Esophagus muscularis mucosa (tissue), 4 donors: ENCODE data around the gene UBE2G1. TPM values are rescaled to one million over a fixed set of nuclear protein-coding genes. Genes with fewer than 3 reads are reported as not detected.
A peak's percentile ranks its signal among the peaks of the same experiment; 100 is the strongest.

Experiments
- DNase-seq: peaks from one replicate; pipeline ENCODE4 v3.0.0-alpha.2; 2017; ENCODE audit errors: extremely low spot score
- H3K27ac ChIP-seq, 4 donors: fragments of 200-600 bp; sonication (generic); replicated peaks in 1 of 4; 1 replicate in 3 of 4; 2 replicates in 1 of 4; pipeline ENCODE4 v1.5.1; 2016 to 2019; ENCODE audit warnings: mild to moderate bottlenecking in 1 of 4
- H3K27me3 ChIP-seq, 4 donors: fragments of 200-600 bp; sonication (generic); one replicate each; pipeline versions ENCODE4 v1.5.1 to v1.6.0; 2016 to 2019
- H3K36me3 ChIP-seq, 4 donors: fragments of 200-600 bp; sonication (generic); one replicate each; pipeline ENCODE4 v1.5.1; 2016 to 2019
- H3K4me1 ChIP-seq, 4 donors: fragments of 200-600 bp; sonication (generic); one replicate each; pipeline ENCODE4 v1.5.1; 2016 to 2019
- H3K4me3 ChIP-seq, 4 donors: fragments of 200-600 bp; sonication (generic); 1 replicate in 2 of 4; 2 replicates in 2 of 4; pipeline ENCODE4 v1.5.1; 2016 to 2019; ENCODE audit warnings: mild to moderate bottlenecking in 4 of 4, moderate library complexity in 1 of 4
- H3K9me3 ChIP-seq, 4 donors: fragments of 200-600 bp; sonication (generic); 1 replicate in 3 of 4; 2 replicates in 1 of 4; pipeline ENCODE4 v1.5.1; 2016 to 2019
- CTCF ChIP-seq, 3 experiments: fragments of 200-600 bp in 2 of 3; fragments of 450-650 bp in 1 of 3; sonication (generic) in 2 of 3; IDR thresholded peaks; one replicate each; pipeline ENCODE4 v1.5.1; 2017 to 2019; ENCODE audit warnings: antibody characterized with exemption in 3 of 3, mild to moderate bottlenecking in 2 of 3, moderate library complexity in 1 of 3
- EP300 ChIP-seq: sonication (generic); formaldehyde crosslinking; IDR thresholded peaks from one replicate; pipeline ENCODE4 v1.6.1; 2017; ENCODE audit warnings: antibody characterized with exemption
- POLR2A ChIP-seq: fragments of 450-650 bp; IDR thresholded peaks from one replicate; pipeline ENCODE4 v1.6.1; 2017; ENCODE audit warnings: antibody characterized with exemption, moderate library complexity, mild to moderate bottlenecking, low read depth
- POLR2AphosphoS5 ChIP-seq, 2 donors: sonication (generic); formaldehyde crosslinking; IDR thresholded peaks; one replicate each; pipeline ENCODE4 v1.6.1; 2017; ENCODE audit warnings: antibody characterized with exemption in 2 of 2
- WGBS: methylation state at CpG from one replicate; pipeline ENCODE4 v1.1.5; 2018; 5-methylcytosine and 5-hydroxymethylcytosine counted together
- intact Hi-C: fragments of 100-400 bp; cut with DNase I; formaldehyde crosslinking; loops from one replicate; pipeline ENCODE4 v1.15.1; 2023
- total RNA-seq, 4 donors: library from RNA; depleted of rRNA; stranded (reverse); fragments of >200 nt; gene quantifications; one replicate each; pipeline versions ENCODE4 v1.1.0 to v1.2.1, GENCODE V29; 2016

Gene UBE2G1
- total RNA-seq, 4 donors from 2014 or later, result 53.7 to 84.3 (median 61.2) TPM

- TF ChIP-seq CTCF (IDR thresholded peaks at IDR 0.05) (no peak), EP300 (no peak), POLR2AphosphoS5 (IDR thresholded peaks at IDR 0.05) (no peak), POLR2A (no peak)
- DNase-seq, result no peak
- no peak overlapping the region for H3K4me3 ChIP-seq
- no peaks in the 10 kb centered on the region for H3K27me3 ChIP-seq
- H3K4me1 ChIP-seq, result peaks cover 34 to 80% (median 68%) of the 10 kb centered on the region in 4 donors
- intact Hi-C loops, result no loop called here
- no peaks in the 10 kb centered on the region for H3K9me3 ChIP-seq
- no peaks in the 10 kb centered on the region for H3K36me3 ChIP-seq
- no peak overlapping the region for H3K27ac ChIP-seq
- WGBS, result 59% methylated on average over 1 of the region's 1 CpG
Measured at GRCh38 chr17:4344926-4345325, 21.5 kb downstream of the UBE2G1 start.

GRCh38 chr17:4342535-4342934, 23.9 kb downstream of the UBE2G1 start:
- TF ChIP-seq CTCF (IDR thresholded peaks at IDR 0.05), result no peak
- TF ChIP-seq EP300, result no peak
- TF ChIP-seq POLR2A, result no peak
- no peak for TF ChIP-seq POLR2AphosphoS5 (IDR thresholded peaks at IDR 0.05)
- WGBS, result 73% methylated on average over 5 of the region's 5 CpGs
- no peak overlapping the region for H3K4me3 ChIP-seq
- H3K36me3 ChIP-seq, result no peaks in the 10 kb centered on the region
- H3K4me1 ChIP-seq, result peaks cover 34 to 68% (median 63%) of the 10 kb centered on the region in 4 donors
- no peaks in the 10 kb centered on the region for H3K27me3 ChIP-seq
- intact Hi-C loops, result no loop called here
- H3K9me3 ChIP-seq, result no peaks in the 10 kb centered on the region
- H3K27ac ChIP-seq, result no peak overlapping the region
- DNase-seq, result no peak

GRCh38 chr17:4341616-4341977, 24.9 kb downstream of the UBE2G1 start:
- WGBS, result 84% methylated on average over 4 of the region's 4 CpGs
- H3K9me3 ChIP-seq, result no peaks in the 10 kb centered on the region
- no peaks in the 10 kb centered on the region for H3K27me3 ChIP-seq
- no peak for DNase-seq
- peak overlapping the region in 1 of 4 donors; percentile 8 for H3K27ac ChIP-seq
- intact Hi-C loops, result no loop called here
- H3K4me1 ChIP-seq, result peaks cover 34 to 66% (median 58%) of the 10 kb centered on the region in 4 donors
- H3K36me3 ChIP-seq, result no peaks in the 10 kb centered on the region
- H3K4me3 ChIP-seq, result no peak overlapping the region
- no peak for TF ChIP-seq POLR2A
- TF ChIP-seq CTCF (IDR thresholded peaks at IDR 0.05), result no peak
- TF ChIP-seq POLR2AphosphoS5 (IDR thresholded peaks at IDR 0.05), result no peak
- no peak for TF ChIP-seq EP300

GRCh38 chr17:4340914-4341615, 25.4 kb downstream of the UBE2G1 start:
- peaks cover 34 to 63% (median 57%) of the 10 kb centered on the region in 4 donors for H3K4me1 ChIP-seq
- TF ChIP-seq POLR2A (no peak), CTCF (IDR thresholded peaks at IDR 0.05) (no peak), POLR2AphosphoS5 (IDR thresholded peaks at IDR 0.05) (no peak), EP300 (no peak)

More at GRCh38 chr17:4340914-4341615, 25.4 kb downstream of the UBE2G1 start:
- no peak for DNase-seq
- peak overlapping the region in 1 of 4 donors; percentile 8 for H3K27ac ChIP-seq
- no peaks in the 10 kb centered on the region for H3K9me3 ChIP-seq
- H3K4me3 ChIP-seq, result no peak overlapping the region
- no peaks in the 10 kb centered on the region for H3K36me3 ChIP-seq
- WGBS, result 61% methylated on average over 5 of the region's 5 CpGs
- intact Hi-C loops, result no loop called here
- no peaks in the 10 kb centered on the region for H3K27me3 ChIP-seq
